ENCODE results near the gene CROCC2. TPM values are rescaled to one million over a fixed set of nuclear protein-coding genes. Genes with fewer than 3 reads are reported as not detected.

Gene CROCC2
- total and polyA plus RNA-seq, 4 donors, result 1.3 to 17.4 (median 4.4) TPM

DNA sequence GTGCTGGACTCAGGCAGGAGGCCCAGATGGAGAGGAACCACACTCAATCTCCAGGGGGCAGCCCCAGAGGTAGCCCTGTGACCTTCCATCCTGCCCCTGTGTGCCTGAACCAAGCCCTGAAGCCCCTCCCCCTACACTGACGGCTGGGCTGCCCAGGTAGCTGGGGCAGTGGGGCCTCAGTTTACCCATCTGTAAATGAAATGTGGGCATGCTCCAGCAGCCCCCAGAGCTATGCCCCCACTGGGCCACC lies 15.8 kb downstream of the CROCC2 start:
- no peak overlapping the region for H3K27ac ChIP-seq (ENCODE audit: low read depth in 1 of 2, low read length in 1 of 2)
- TF ChIP-seq, protein P1, sequence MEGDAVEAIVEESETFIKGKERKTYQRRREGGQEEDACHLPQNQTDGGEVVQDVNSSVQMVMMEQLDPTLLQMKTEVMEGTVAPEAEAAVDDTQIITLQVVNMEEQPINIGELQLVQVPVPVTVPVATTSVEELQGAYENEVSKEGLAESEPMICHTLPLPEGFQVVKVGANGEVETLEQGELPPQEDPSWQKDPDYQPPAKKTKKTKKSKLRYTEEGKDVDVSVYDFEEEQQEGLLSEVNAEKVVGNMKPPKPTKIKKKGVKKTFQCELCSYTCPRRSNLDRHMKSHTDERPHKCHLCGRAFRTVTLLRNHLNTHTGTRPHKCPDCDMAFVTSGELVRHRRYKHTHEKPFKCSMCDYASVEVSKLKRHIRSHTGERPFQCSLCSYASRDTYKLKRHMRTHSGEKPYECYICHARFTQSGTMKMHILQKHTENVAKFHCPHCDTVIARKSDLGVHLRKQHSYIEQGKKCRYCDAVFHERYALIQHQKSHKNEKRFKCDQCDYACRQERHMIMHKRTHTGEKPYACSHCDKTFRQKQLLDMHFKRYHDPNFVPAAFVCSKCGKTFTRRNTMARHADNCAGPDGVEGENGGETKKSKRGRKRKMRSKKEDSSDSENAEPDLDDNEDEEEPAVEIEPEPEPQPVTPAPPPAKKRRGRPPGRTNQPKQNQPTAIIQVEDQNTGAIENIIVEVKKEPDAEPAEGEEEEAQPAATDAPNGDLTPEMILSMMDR (IDR thresholded peaks at IDR 0.05; ENCODE audit: control extremely low read depth, extremely low read depth), result no peak
- H3K4me3 ChIP-seq, result no peak overlapping the region
- WGBS, 2 donors, result 80 to 83% methylated on average over 1 of the region's 1 CpG
- H3K9ac ChIP-seq (ENCODE audit: insufficient read depth in 1 of 2, low read length in 2 of 2), result no peak overlapping the region
- DNase-seq (peak in 1 of 3 donors; percentile 4), ATAC-seq (ENCODE audit: insufficient read depth, low FRiP score) (no peak)
- H3K27me3 ChIP-seq (ENCODE audit: control insufficient read depth in 3 of 3, insufficient read depth in 3 of 3, low read length in 2 of 3), result no peaks in the 10 kb centered on the region
- H3K9me3 ChIP-seq (ENCODE audit: control insufficient read depth in 4 of 4, insufficient read depth in 3 of 4, low read length in 3 of 4), result no peaks in the 10 kb centered on the region
- peaks cover 0 to 34% (median 7%) of the 10 kb centered on the region in 5 donors for H3K4me1 ChIP-seq (ENCODE audit: control insufficient read depth in 5 of 5, insufficient read depth in 5 of 5, low read length in 5 of 5)
- no peaks in the 10 kb centered on the region for H3K36me3 ChIP-seq (ENCODE audit: control insufficient read depth in 4 of 4, insufficient read depth in 4 of 4, low read length in 4 of 4)

DNA sequence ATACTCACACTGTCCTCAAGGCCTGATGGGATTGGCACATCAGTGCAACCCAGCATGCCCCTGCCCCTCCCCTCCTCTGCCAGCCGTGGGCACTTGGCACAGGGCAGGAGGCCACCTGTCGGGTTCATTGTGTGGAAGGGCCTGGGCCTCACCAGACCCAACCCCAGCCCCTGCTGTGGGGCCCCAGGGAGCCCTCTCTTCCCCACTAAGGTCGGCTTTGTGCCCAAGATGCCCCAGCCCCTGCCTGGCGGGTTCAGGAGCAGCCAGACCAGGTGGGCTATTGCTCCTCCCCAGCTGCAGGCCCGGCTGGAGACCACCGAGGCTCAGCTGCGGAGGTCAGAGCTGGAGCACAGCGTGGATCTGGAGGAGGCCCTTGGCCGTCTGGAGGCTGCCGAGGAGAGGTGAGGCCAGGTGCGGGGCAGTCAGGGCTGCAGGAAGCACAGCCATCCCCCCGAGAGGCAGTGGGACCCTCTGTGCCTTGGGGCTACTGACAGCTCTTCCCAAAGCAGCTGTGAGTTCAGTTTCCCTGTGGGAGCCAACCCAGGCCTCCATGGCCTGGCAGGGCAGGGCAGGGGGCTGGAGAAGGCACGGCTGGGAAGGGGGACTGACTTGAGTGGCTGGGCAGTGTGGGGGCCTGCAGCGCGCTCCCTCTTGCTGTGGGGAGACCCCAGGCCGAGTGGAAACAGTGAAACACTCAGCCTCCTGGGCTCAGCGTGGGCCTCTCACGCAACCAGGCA lies 16.3 kb downstream of the CROCC2 start:
- H3K27ac ChIP-seq (ENCODE audit: low read depth in 1 of 2, low read length in 1 of 2), result no peak overlapping the region
- no peaks in the 10 kb centered on the region for H3K9me3 ChIP-seq (ENCODE audit: control insufficient read depth in 4 of 4, insufficient read depth in 3 of 4, low read length in 3 of 4)
- 88 to 89% methylated on average over 18 of the region's 18 CpGs for WGBS, 2 donors
- no peaks in the 10 kb centered on the region for H3K27me3 ChIP-seq (ENCODE audit: control insufficient read depth in 3 of 3, insufficient read depth in 3 of 3, low read length in 2 of 3)
- H3K9ac ChIP-seq (ENCODE audit: insufficient read depth in 1 of 2, low read length in 2 of 2), result no peak overlapping the region
- DNase-seq, result peak in 1 of 3 donors; percentile 5
- H3K36me3 ChIP-seq (ENCODE audit: control insufficient read depth in 4 of 4, insufficient read depth in 4 of 4, low read length in 4 of 4), result no peaks in the 10 kb centered on the region
- ATAC-seq (ENCODE audit: insufficient read depth, low FRiP score), result no peak
- H3K4me1 ChIP-seq (ENCODE audit: control insufficient read depth in 5 of 5, insufficient read depth in 5 of 5, low read length in 5 of 5), result peaks cover 0 to 29% (median 3%) of the 10 kb centered on the region in 5 donors
- H3K4me3 ChIP-seq, result no peak overlapping the region
- TF ChIP-seq, protein P1 (IDR thresholded peaks at IDR 0.05; ENCODE audit: control extremely low read depth, extremely low read depth), result no peak

DNA sequence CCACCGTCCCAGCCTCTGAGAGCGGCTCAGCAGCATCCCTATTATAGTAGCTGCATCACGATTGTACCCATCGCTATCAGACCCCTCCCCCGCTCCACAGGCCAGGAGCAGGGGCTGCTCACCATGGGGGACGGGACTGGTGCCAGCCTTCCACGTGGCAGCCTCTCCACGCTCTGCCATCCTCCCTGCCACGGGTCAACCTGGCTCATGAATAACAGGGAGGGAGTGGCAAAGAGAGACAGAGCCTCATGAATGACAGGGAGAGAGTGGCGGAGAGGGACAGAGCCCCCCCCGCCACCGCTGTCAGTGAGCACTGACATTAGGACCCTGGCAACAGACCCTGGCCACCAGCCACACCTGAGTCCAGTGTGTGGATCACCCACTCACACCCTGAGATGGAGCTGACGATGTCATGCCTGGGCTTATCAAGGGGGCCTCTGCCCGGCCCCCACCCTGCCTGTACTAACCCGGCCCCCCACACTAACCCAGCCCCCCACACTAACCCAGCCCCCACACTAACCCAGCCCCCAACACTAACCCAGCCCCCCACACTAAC lies 16.9 kb downstream of the CROCC2 start:
- no peak overlapping the region for H3K4me3 ChIP-seq
- WGBS, 2 donors, result 73 to 79% methylated on average over 15 of the region's 15 CpGs
- H3K4me1 ChIP-seq (ENCODE audit: control insufficient read depth in 5 of 5, insufficient read depth in 5 of 5, low read length in 5 of 5), result peaks cover 0 to 22% (median 3%) of the 10 kb centered on the region in 5 donors
- DNase-seq, result peak in 1 of 3 donors; percentile 16
- H3K27me3 ChIP-seq (ENCODE audit: control insufficient read depth in 3 of 3, insufficient read depth in 3 of 3, low read length in 2 of 3), result no peaks in the 10 kb centered on the region
- H3K9ac ChIP-seq (ENCODE audit: insufficient read depth in 1 of 2, low read length in 2 of 2), result no peak overlapping the region
- no peak overlapping the region for H3K27ac ChIP-seq (ENCODE audit: low read depth in 1 of 2, low read length in 1 of 2)
- H3K36me3 ChIP-seq (ENCODE audit: control insufficient read depth in 4 of 4, insufficient read depth in 4 of 4, low read length in 4 of 4), result no peaks in the 10 kb centered on the region
- TF ChIP-seq, protein P1 (IDR thresholded peaks at IDR 0.05; ENCODE audit: control extremely low read depth, extremely low read depth), result no peak
- no peaks in the 10 kb centered on the region for H3K9me3 ChIP-seq (ENCODE audit: control insufficient read depth in 4 of 4, insufficient read depth in 3 of 4, low read length in 3 of 4)
- ATAC-seq (ENCODE audit: insufficient read depth, low FRiP score), result no peak

All from lung (tissue), 12 donors.